GM18507 (cell line): ENCODE results near the gene CARD19.
A peak's percentile ranks its signal among the peaks of the same experiment; 100 is the strongest.

ENCODE experiments used
- DNase-seq: peaks from one replicate; pipeline ENCODE4 v3.0.0; 2011; ENCODE audit warnings: low read depth; ENCODE audit not compliant: insufficient read length; ENCODE audit errors: extremely low spot score
- FAIRE-seq: peaks from 2 replicates; lab custom pipeline; 2011; peaks lifted over from hg19 to GRCh38; lab: Jason Lieb, UNC

Gene CARD19

GRCh38 chr9:93096131-93096802 lies at the start of gene CARD19:
Gene CARD19 (plus strand): TSS chr9:93096217. CDS start chr9:93096346, 129 bp downstream.
- no peak for FAIRE-seq

GRCh38 chr9:93048566-93049448 lies 47.2 kb upstream of the CARD19 start:
- FAIRE-seq: no peak
- no peak for DNase-seq

More at GRCh38 chr9:93096131-93096802, at the start of gene CARD19:
- DNase-seq: no peak

DNA sequence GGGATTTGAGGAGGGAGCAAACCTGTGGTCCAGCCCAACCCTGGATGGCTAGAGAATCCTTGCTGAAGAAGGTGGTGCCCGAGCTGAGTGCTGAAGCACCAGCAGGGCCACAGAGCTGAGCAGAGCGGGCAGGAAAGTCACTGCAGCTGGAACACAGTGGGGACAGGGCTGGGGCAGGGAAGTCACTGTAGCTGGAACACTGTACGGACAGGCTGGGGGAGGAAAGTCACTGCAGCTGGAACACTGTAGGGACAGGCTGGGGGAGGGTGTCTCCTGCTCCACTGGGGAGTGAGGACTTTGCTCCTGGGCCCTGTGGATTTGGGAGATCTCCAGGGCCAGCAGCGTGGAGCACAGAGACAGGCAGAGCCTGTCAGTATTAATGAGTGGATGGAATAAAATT lies 46.5 kb upstream of the CARD19 start:
- DNase-seq (no peak), FAIRE-seq (no peak)

GRCh38 chr9:93050231-93050630 lies 45.8 kb upstream of the CARD19 start:
- DNase-seq (no peak), FAIRE-seq (no peak)

DNA sequence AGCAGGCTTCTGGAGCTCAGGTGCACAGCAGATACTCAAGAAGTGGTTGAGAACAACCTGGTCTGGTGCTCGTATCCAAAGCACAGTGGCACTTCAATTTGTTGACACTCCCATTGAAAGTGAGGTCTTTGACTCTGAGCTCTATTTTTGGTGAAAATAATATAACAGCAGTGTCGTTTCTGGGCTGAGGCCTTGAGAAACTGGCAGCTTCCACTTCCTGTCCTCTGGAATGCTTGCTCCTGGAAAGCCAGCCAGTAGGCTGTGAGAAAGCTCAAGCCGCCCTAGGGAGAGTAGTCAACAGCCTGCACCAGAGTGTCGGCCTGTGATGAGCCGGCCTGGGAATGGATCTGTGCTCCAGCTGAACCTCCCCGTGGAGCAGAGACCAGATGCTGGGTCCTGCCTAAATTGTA lies 44.3 kb upstream of the CARD19 start:
- DNase-seq: no peak
- no peak for FAIRE-seq

- no peak for DNase-seq
- FAIRE-seq: no peak
Observed at GRCh38 chr9:93052791-93053540, 43.1 kb upstream of the CARD19 start.

GRCh38 chr9:93053781-93054331 lies 42.2 kb upstream of the CARD19 start:
- DNase-seq (no peak), FAIRE-seq (no peak)

DNA sequence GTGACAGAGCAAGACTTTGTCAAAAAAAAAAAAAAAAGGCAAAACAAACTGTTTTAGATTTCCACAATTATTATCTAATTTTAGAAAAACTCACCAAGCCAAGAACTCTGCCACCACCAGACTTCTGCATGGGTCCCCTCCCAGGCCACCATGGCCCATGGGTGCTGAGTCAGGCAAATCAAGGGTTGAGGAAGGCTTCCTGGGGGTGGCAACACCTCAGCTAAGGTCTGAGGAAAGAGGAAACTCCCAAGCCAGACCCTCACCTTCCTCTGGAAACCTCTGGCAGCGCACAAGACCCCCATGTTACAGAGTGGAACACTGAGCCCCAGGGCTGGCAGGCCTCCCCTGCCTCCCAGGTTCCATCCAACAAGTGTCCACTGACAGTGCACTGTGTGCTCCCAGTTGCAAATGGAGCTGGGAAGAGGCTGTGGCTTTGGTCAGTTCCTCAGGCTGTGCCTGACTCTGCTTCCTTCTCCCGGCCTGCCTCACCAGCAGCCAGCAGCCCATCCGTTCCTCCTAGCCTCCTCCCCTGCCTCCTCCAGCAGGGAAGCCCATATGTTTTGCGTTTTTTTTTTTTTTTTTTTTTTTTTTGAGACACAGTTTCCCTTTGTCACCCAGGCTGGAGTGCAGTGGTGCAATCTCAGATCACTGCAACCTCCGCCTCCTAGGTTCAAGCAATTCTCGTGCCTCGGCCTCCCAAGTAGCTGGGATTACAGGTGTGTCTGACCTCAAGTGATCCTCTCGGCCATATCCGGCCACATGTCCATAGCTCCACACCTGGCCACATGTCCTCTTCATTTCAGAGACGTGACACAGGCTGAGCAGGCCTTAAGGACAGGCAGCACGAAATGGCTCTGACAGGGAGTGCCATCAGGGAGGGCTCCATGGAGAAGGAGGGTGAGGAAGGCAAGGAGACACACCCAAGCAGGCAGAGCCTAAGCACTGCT lies 41.0 kb upstream of the CARD19 start:
- DNase-seq: no peak
- no peak for FAIRE-seq

DNA sequence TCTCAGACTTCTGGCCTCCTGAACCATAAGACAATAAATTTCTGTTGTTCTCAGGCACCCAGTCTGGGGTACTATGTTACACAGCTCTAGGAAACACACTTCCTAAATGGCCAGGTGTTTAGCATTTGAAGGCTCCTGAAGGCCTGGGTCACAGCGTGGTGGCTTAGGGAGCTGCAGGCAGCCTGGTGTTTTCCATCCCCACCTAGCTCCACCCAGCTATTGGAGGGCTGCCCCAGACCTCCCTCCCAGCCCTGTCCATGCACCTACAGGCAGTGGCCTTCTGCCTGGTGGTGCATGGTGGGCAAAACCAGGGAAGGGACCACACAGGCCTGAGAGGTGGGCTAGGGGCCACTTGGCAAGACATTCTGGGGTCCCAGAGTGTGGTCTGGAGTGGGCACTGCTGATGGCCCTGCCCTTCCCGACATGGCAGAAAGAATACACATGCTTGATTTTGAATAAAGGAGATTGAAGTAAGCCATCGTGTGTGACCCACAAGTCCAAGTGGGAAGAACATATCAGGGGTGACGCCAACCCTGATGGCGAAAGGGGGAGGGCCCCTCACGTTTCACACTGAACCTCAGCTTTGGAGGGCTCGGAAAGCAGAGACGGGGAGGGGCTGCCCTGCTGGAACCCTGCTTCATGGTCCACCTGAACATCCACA lies 38.8 kb upstream of the CARD19 start:
- no peak for DNase-seq
- peak; percentile 12 for FAIRE-seq

DNA sequence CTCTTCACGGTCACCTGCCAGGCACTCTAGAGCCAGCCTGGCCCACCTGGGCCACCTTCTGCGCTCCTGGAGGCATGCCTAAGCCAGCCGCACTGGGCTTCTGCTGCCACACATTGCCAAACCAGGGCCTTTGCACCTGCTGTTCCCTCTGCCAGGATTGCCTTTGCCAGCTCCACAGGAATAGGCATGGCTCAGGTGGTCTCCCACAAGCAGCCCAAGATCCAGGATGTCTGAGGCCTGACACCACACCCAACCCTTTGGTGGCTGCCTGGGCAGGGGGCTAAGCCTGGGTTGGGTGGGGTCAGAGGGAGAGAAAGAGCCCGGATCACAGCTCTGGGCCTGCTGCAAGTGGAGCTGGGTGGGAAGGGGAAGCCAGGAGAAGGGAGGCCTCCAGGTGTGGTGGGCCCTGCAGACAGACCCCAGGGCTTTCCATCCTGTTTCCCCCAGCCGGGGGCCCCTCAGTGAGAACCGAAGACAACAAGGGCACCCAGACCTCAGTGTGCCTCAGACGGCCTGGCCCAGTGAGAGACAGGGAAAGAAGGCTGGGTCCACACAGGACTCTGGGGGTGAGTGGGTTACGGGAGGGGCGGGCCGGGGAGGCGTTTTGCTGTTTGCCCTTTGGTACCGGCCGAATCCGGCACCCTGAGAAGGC lies 38.2 kb upstream of the CARD19 start:
- FAIRE-seq (no peak), DNase-seq (no peak)

DNA sequence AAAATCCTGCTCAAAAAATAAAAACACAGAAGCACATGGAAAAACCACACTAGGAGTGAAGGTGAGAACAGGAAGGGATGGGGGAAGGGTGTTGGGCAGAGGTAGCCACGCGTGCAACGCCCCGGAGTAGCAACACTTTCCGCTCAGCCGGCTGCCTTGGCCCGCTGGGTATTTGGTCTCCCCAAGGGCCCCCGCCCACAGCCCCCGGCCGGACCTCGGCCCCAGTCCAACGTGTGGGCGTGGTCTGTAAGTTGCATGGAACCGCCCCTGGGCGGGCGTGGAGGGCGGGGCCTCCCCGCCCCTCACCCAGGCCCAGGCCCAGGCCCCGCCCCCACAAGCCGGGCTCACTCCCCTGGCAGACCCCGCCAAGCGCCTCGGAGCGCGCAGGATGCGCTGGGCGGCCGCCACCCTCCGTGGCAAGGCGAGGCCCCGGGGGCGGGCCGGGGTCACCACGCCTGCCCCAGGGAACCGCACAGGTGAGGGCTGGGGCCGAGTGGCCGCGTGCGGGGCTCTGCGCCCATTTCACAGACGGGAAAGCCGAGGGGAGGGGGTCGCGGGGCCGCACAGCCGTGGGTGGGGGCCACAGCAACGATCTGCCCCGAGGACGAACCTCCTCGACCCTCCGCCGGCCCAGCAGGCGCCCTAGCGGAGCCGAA lies 37.5 kb upstream of the CARD19 start, which contains the start of gene SUSD3:
SUSD3 (plus strand) TSS at position 347 of the 656 bp plus-strand sequence; CDS start at position 389, 42 bp downstream.
- DNase-seq (peak; percentile 69), FAIRE-seq (peak; percentile 84)

DNA sequence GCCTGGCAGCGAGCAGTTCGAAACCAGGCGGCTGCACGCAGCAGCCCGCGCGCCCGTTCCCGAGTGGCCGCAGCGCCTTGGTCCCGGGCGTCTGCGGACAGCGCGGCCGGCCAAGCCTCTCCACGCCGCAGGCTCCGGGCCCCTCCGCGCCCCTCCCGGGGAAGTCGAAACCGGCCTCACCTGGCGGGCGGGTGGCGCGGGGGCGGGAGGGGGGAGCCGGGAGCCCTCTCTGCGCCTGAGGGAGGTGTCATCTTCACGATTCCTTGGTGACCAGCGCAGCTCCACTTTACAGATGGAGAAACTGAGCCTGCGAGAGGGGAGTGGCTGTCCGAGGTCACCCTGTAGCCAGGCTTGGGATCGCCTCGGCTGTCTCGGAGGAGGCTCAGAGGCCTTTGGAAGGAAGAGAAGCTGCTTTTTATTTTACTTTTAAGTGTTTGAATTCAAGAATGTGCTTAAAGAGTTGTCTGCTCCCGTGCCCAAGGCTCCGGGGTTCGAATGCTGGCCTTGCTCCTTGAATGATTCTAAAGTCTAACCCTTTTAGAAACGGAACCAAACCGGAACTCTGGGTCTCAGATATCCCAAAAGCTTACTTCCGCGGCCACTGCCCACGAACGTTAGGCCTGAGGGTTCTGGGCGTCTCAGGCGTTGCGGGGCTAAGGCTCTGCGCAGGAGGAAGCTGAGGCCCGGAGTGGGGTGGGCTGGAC lies 36.9 kb upstream of the CARD19 start:
- FAIRE-seq: peak; percentile 78
- no peak for DNase-seq

GRCh38 chr9:93059715-93060578 lies 36.1 kb upstream of the CARD19 start:
- no peak for DNase-seq
- FAIRE-seq: no peak

DNA sequence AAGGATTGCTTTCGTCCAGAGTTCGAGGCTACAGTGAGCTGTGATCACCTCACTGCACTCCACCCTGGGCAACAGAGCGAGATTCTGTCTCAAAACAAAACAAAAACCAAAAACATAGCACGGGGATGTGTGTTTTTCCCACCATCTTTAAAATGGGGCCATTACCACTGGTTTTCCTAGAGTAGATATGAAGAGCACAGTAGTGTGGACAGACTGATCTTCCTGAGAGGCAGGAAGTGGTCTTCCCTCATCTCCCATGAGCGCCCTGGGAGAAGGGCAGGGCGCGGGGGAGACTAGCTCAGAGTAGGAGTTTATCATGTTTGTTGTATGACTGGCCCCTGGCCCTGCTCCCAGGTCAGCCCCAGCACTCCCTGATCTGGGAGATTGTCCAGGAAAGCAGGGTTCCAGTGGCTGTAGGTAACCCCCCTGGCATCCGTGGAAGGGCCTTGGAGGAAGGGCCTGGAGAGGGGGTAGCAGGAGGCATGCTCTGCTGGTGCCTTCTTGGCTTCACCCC lies 35.2 kb upstream of the CARD19 start:
- peak; percentile 79 for FAIRE-seq
- DNase-seq: no peak

DNA sequence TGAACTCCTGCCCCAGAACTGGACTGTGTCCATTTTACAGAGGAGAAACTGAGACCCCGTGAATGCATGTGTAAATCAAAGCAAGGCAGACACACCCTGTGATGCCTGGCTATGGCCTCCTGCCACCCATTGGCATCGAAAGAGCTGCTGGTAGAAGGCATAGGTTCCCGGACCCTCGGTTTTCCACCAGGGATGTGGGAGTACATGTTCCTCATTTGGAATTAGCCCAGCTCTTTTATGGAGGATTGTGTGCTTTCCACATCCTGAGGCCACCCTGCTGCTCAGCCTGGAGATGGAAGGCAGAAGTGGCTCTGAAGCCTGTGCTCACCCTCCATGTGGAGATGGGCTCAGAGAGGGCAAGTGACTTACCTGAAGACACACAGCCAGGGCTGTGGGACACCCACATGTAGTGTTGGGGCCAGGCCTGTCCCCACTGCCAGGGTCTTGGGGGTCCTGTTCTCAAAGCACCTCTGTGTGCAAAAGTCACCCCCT lies 34.7 kb upstream of the CARD19 start:
- FAIRE-seq (no peak), DNase-seq (no peak)
